K562 (cell line): ENCODE results near the gene HSD17B12. TPM values are rescaled to one million over a fixed set of nuclear protein-coding genes. Genes with fewer than 3 reads are reported as not detected.

Experiments
- BRD4 ChIP-seq: fragments of 200-600 bp; sonication (generic); IDR thresholded peaks from 2 replicates; pipeline ENCODE4 v1.6.1; 2017; ENCODE audit warnings: inconsistent platforms
- CBFA2T3 ChIP-seq: fragments of 450-650 bp; IDR thresholded peaks from 2 replicates; pipeline ENCODE4 v1.6.1; 2017
- CREB1 ChIP-seq, 2 experiments: sonication (generic) in 1 of 2; formaldehyde crosslinking in 1 of 2; IDR thresholded peaks; 2 replicates each; pipeline versions ENCODE4 v1.6.1 to v1.8.0; 2012 to 2022; ENCODE audit warnings: inconsistent platforms in 1 of 2, mild to moderate bottlenecking in 1 of 2, missing genetic modification reagents in 1 of 2, moderate library complexity in 1 of 2
- EP400 ChIP-seq: fragments of 450-650 bp; IDR thresholded peaks from 2 replicates; pipeline ENCODE4 v1.6.1; 2017; ENCODE audit warnings: antibody characterized with exemption, mild to moderate bottlenecking, moderate library complexity
- ETV1 ChIP-seq: fragments of 450-650 bp; conservative IDR thresholded peaks from 2 replicates; pipeline ENCODE4 v1.6.1; 2016; ENCODE audit warnings: missing genetic modification characterization, control low read depth, low read depth, missing compliant biosample characterization
- ETV6 ChIP-seq, 3 experiments: fragments of 150-350 bp in 1 of 3; sonication (generic) in 1 of 3; formaldehyde crosslinking in 1 of 3; IDR thresholded peaks; 2 replicates each; pipeline versions ENCODE4 v1.6.1 to v1.8.0; 2014 to 2022; ENCODE audit warnings: borderline replicate concordance in 2 of 3, low read depth in 2 of 3, antibody characterized with exemption in 1 of 3, low read length in 1 of 3, mild to moderate bottlenecking in 1 of 3, missing genetic modification reagents in 1 of 3
- GABPA ChIP-seq: fragments of 200-800 bp; sonication (Bioruptor generic); conservative IDR thresholded peaks from 2 replicates; pipeline ENCODE4 v1.6.1; 2016; ENCODE audit warnings: low read depth, missing genetic modification characterization, missing compliant biosample characterization
- HEY1 ChIP-seq: fragments of 250-450 bp; sonication (Bioruptor Pico); IDR thresholded peaks from 2 replicates; pipeline ENCODE4 v1.5.0; 2020; ENCODE audit warnings: mild to moderate bottlenecking, moderate library complexity, borderline replicate concordance
- HNRNPLL ChIP-seq: fragments of 200-400 bp; formaldehyde crosslinking; IDR thresholded peaks from 2 replicates; pipeline ENCODE4 v1.6.1; 2017; ENCODE audit warnings: low read length, low read depth, mild to moderate bottlenecking; ENCODE audit not compliant: poor library complexity, severe bottlenecking
- KAT8 ChIP-seq: fragments of 450-650 bp; IDR thresholded peaks from 2 replicates; pipeline ENCODE4 v1.6.1; 2016; ENCODE audit warnings: low read depth, mild to moderate bottlenecking
- NR2C2 ChIP-seq, 2 experiments: fragments of 200-800 bp in 1 of 2; sonication (Bioruptor generic) in 1 of 2; sonication (generic) in 1 of 2; formaldehyde crosslinking in 1 of 2; IDR thresholded peaks; 2 replicates each; pipeline versions ENCODE4 v1.6.1 to v1.8.0; 2016 to 2022; ENCODE audit warnings: mild to moderate bottlenecking in 1 of 2, missing compliant biosample characterization in 1 of 2, missing genetic modification characterization in 1 of 2, missing genetic modification reagents in 1 of 2
- POLR2AphosphoS5 ChIP-seq: IDR thresholded peaks from 2 replicates; pipeline ENCODE4 v1.6.1; 2011; ENCODE audit warnings: mild to moderate bottlenecking, low read depth, low read length, moderate library complexity; ENCODE audit not compliant: control insufficient read depth, insufficient read depth
- PRMT5 ChIP-seq: sonication (generic); formaldehyde crosslinking; IDR thresholded peaks from 2 replicates; pipeline ENCODE4 v1.5.0; 2020; ENCODE audit warnings: missing genetic modification reagents
- RBM15 ChIP-seq: fragments of 200-400 bp; formaldehyde crosslinking; IDR thresholded peaks from 2 replicates; pipeline ENCODE4 v1.6.1; 2018; ENCODE audit warnings: mild to moderate bottlenecking, low read length, moderate library complexity; ENCODE audit not compliant: insufficient read depth
- RCOR1 ChIP-seq, 2 experiments: IDR thresholded peaks; 2 replicates each; pipeline ENCODE4 v1.6.1; 2012; ENCODE audit warnings: low read depth in 2 of 2, low read length in 2 of 2, borderline replicate concordance in 1 of 2, improper control_type of control experiment in 1 of 2
- TAF9B ChIP-seq: fragments of 450-650 bp; IDR thresholded peaks from 2 replicates; pipeline ENCODE4 v1.6.1; 2018; ENCODE audit warnings: mild to moderate bottlenecking; ENCODE audit not compliant: partially characterized antibody
- ZNF197 ChIP-seq: fragments of 200-800 bp; sonication (Bioruptor generic); IDR thresholded peaks from 2 replicates; pipeline ENCODE4 v1.6.1; 2016; ENCODE audit warnings: low read depth, missing genetic modification characterization, missing compliant biosample characterization
- ZNF217 ChIP-seq: sonication (generic); formaldehyde crosslinking; IDR thresholded peaks from 2 replicates; pipeline ENCODE4 v1.8.0; 2022; ENCODE audit warnings: mild to moderate bottlenecking, missing genetic modification reagents
- polyA plus RNA-seq, 8 experiments: library from polyadenylated mRNA; depleted of rRNA in 4 of 8; stranded (reverse) in 5 of 8; unstranded in 3 of 8; fragments of >200 nt; fragmentation: Nextera tagmentation in 2 of 8; fragmentation: Illumina TruSeq in 1 of 8; extraction: Ambion mirVana in 2 of 8; extraction: Trizol in 1 of 8; gene quantifications; 2 replicates each; pipeline versions ENCODE4 v1.2.1 to v1.2.3, GENCODE V29; 2011 to 2014; ENCODE audit warnings: inconsistent platforms in 1 of 8, missing spikeins in 1 of 8
- total RNA-seq, 7 experiments: library from RNA; depleted of rRNA in 6 of 7; stranded (reverse); fragments of >200 nt in 6 of 7; fragmentation: Illumina TruSeq in 2 of 7; extraction: Trizol in 2 of 7; gene quantifications; 2 replicates each; pipeline versions ENCODE4 v1.2.1 to v1.2.3, GENCODE V29; 2011 to 2021; ENCODE audit warnings: low replicate concordance in 1 of 7
- TF ChIP-seq, protein P1 (sequence below): fragments of 250-450 bp; sonication (Bioruptor Pico); IDR thresholded peaks from 2 replicates; pipeline ENCODE4 v1.4.0; 2020; ENCODE audit warnings: mild to moderate bottlenecking, moderate library complexity
- TF ChIP-seq, protein P2 (sequence below): fragments of 250-450 bp; sonication (Bioruptor Pico); IDR thresholded peaks from 2 replicates; pipeline ENCODE4 v1.4.0; 2020; ENCODE audit warnings: mild to moderate bottlenecking
- TF ChIP-seq, protein P3 (sequence below): IDR thresholded peaks from 2 replicates; pipeline ENCODE4 v1.6.1; 2011; ENCODE audit not compliant: insufficient read length; ENCODE audit errors: extremely low read depth
- TF ChIP-seq, protein P4 (sequence below): fragments of 450-650 bp; IDR thresholded peaks from one replicate; pipeline ENCODE4 v1.6.1; 2018; ENCODE audit warnings: mild to moderate bottlenecking, moderate library complexity; ENCODE audit not compliant: partially characterized antibody

The HSD17B12 gene
- total and polyA plus RNA-seq, 9 of the 15 experiments (the other 6 are each of a cell fraction or from before 2014, with no cell fraction given), result 9.1 to 34.5 (median 23.3) TPM

DNA sequence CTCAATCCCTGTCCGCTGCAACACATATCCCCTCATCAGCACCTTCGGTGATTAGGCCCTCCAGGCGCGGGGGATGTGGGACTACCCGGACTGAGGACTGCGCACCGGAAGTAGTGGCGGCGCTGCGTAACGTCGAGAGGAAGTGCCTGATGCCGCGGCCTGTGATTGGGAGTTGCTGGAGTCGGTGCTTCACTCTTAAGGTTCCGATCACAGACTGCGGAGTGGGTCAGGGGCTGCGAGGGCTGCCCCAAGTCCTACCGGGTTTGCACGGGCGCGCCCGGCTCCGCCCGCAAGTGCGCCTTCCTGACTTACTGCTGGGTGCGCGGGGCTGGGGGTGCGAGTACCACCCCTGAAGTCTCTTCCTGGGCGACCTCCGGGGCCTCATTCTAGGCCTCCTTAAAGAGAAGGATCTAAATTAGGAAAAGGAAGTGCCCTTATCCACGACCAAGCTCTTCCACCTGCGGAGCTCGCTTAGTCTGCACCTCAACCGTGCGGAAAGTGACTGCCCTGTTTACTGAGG lies 200.2 kb downstream of the HSD17B12 start, which contains the start of gene ALKBH3 (continued):
- TF ChIP-seq, protein P1, sequence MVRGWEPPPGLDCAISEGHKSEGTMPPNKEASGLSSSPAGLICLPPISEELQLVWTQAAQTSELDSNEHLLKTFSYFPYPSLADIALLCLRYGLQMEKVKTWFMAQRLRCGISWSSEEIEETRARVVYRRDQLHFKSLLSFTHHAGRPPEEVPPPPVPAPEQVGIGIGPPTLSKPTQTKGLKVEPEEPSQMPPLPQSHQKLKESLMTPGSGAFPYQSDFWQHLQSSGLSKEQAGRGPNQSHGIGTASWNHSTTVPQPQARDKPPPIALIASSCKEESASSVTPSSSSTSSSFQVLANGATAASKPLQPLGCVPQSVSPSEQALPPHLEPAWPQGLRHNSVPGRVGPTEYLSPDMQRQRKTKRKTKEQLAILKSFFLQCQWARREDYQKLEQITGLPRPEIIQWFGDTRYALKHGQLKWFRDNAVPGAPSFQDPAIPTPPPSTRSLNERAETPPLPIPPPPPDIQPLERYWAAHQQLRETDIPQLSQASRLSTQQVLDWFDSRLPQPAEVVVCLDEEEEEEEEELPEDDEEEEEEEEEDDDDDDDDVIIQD (CRISPR knock-in tag), result no peak
- TF ChIP-seq RCOR1 (IDR thresholded peaks at IDR 0.05; ENCODE audit: borderline replicate concordance in 1 of 2, low read depth in 2 of 2, low read length in 2 of 2) (peak; percentile 45 to 67; a peak in 3 of 4 replicates), RBM15 (no peak), ETV1 (tag) (peak; percentile 44; the same call in 1 of the 2 replicates), HNRNPLL (peak; percentile 52), ZNF217 (CRISPR knock-in tag) (no peak), NR2C2 (CRISPR knock-in tag; IDR thresholded peaks at IDR 0.05) (peak; percentile 46; the same call in 1 of the 2 replicates), NR2C2 (tag; IDR thresholded peaks at IDR 0.05) (peak; percentile 92), EP400 (peak; percentile 40), PRMT5 (CRISPR knock-in tag) (no peak), CREB1 (IDR thresholded peaks at IDR 0.05) (peak; percentile 72), CREB1 (CRISPR knock-in tag; IDR thresholded peaks at IDR 0.05) (peak; percentile 84; the same call in 1 of the 2 replicates), POLR2AphosphoS5 (peak; percentile 12; the same call in 1 of the 2 replicates), CBFA2T3 (no peak), TAF9B (peak; percentile 61), BRD4 (peak; percentile 51; the same call in 1 of the 2 replicates), HEY1 (no peak), ETV6 (IDR thresholded peaks at IDR 0.05; ENCODE audit: borderline replicate concordance in 1 of 2, low read depth in 2 of 2, low read length in 1 of 2) (no peak), ETV6 (CRISPR knock-in tag; IDR thresholded peaks at IDR 0.05; ENCODE audit: borderline replicate concordance) (no peak), KAT8 (peak; percentile 48; the same call in 1 of the 2 replicates), ZNF197 (CRISPR knock-in tag) (0 out of 2 replicates have a peak, but pooled peaks have one; percentile 74), GABPA (tag) (peak; percentile 99)
- TF ChIP-seq, protein P2, sequence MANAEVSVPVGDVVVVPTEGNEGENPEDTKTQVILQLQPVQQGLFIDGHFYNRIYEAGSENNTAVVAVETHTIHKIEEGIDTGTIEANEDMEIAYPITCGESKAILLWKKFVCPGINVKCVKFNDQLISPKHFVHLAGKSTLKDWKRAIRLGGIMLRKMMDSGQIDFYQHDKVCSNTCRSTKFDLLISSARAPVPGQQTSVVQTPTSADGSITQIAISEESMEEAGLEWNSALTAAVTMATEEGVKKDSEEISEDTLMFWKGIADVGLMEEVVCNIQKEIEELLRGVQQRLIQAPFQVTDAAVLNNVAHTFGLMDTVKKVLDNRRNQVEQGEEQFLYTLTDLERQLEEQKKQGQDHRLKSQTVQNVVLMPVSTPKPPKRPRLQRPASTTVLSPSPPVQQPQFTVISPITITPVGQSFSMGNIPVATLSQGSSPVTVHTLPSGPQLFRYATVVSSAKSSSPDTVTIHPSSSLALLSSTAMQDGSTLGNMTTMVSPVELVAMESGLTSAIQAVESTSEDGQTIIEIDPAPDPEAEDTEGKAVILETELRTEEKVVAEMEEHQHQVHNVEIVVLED (CRISPR knock-in tag), result peak; percentile 99
- TF ChIP-seq, protein P3, sequence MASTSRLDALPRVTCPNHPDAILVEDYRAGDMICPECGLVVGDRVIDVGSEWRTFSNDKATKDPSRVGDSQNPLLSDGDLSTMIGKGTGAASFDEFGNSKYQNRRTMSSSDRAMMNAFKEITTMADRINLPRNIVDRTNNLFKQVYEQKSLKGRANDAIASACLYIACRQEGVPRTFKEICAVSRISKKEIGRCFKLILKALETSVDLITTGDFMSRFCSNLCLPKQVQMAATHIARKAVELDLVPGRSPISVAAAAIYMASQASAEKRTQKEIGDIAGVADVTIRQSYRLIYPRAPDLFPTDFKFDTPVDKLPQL, result no peak
- TF ChIP-seq, protein P4, sequence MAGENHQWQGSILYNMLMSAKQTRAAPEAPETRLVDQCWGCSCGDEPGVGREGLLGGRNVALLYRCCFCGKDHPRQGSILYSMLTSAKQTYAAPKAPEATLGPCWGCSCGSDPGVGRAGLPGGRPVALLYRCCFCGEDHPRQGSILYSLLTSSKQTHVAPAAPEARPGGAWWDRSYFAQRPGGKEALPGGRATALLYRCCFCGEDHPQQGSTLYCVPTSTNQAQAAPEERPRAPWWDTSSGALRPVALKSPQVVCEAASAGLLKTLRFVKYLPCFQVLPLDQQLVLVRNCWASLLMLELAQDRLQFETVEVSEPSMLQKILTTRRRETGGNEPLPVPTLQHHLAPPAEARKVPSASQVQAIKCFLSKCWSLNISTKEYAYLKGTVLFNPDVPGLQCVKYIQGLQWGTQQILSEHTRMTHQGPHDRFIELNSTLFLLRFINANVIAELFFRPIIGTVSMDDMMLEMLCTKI, result no peak
